CD14-positive monocyte (primary cell): ENCODE measurements around the gene PXN. TPM values are rescaled to one million over a fixed set of nuclear protein-coding genes. Genes with fewer than 3 reads are reported as not detected.

Experiments
- DNase-seq, 3 donors: peaks; one replicate each; pipeline ENCODE4 v3.0.0-alpha.2; 2011 to 2022
- H2AFZ ChIP-seq: 2 replicates; pipeline ENCODE4 v1.6.0; 2012; ENCODE audit warnings: mild to moderate bottlenecking, low read depth, low read length, inconsistent platforms; ENCODE audit not compliant: insufficient read depth, poor library complexity, severe bottlenecking
- H3K27ac ChIP-seq, 2 donors: 1 replicate in 1 of 2; 2 replicates in 1 of 2; pipeline ENCODE4 v1.5.1; 2012 to 2013; ENCODE audit warnings: low read length in 2 of 2, control low read depth in 1 of 2, inconsistent platforms in 1 of 2, low read depth in 1 of 2, mild to moderate bottlenecking in 1 of 2
- H3K27me3 ChIP-seq, 2 donors: one replicate each; pipeline versions ENCODE4 v1.6.0 to v1.6.1; 2011 to 2013; ENCODE audit warnings: low read length in 2 of 2; ENCODE audit not compliant: control insufficient read depth in 2 of 2, insufficient read depth in 2 of 2
- H3K36me3 ChIP-seq, 2 donors: replicated peaks in 1 of 2; 1 replicate in 1 of 2; 2 replicates in 1 of 2; pipeline versions ENCODE4 v1.5.1 to v1.6.1; 2012 to 2013; ENCODE audit warnings: low read length in 2 of 2, control low read depth in 1 of 2, inconsistent platforms in 1 of 2, mild to moderate bottlenecking in 1 of 2; ENCODE audit not compliant: insufficient read depth in 2 of 2, control insufficient read depth in 1 of 2
- H3K4me1 ChIP-seq, 2 donors: 1 replicate in 1 of 2; 2 replicates in 1 of 2; pipeline versions ENCODE4 v1.5.1 to v1.6.1; 2012 to 2013; ENCODE audit warnings: low read length in 2 of 2, control low read depth in 1 of 2, inconsistent platforms in 1 of 2, mild to moderate bottlenecking in 1 of 2, moderate library complexity in 1 of 2; ENCODE audit not compliant: insufficient read depth in 2 of 2, control insufficient read depth in 1 of 2
- H3K4me2 ChIP-seq: replicated peaks from 2 replicates; pipeline ENCODE3; 2012; ENCODE audit warnings: low read length, moderate library complexity, mild to moderate bottlenecking; ENCODE audit not compliant: poor library complexity, severe bottlenecking; ENCODE audit errors: extremely low read depth
- H3K4me3 ChIP-seq, 3 experiments: fragments of 200-600 bp in 1 of 3; sonication (generic) in 1 of 3; replicated peaks in 1 of 3; 1 replicate in 2 of 3; 2 replicates in 1 of 3; pipeline ENCODE4 v1.5.1; 2011 to 2013; ENCODE audit warnings: low read length in 3 of 3, mild to moderate bottlenecking in 3 of 3, control low read depth in 2 of 3, low read depth in 2 of 3, inconsistent platforms in 1 of 3, moderate library complexity in 1 of 3
- H3K79me2 ChIP-seq: 2 replicates; pipeline ENCODE4 v1.6.0; 2012; ENCODE audit warnings: mild to moderate bottlenecking, control low read depth, inconsistent platforms, low read length, moderate library complexity; ENCODE audit not compliant: insufficient read depth
- H3K9ac ChIP-seq: 2 replicates; pipeline ENCODE4 v1.6.0; 2017; ENCODE audit warnings: low read length, mild to moderate bottlenecking; ENCODE audit not compliant: insufficient read depth, poor library complexity, severe bottlenecking
- H3K9me3 ChIP-seq, 2 donors: replicated peaks in 1 of 2; 1 replicate in 1 of 2; 2 replicates in 1 of 2; pipeline versions ENCODE4 v1.5.1 to v1.6.1; 2012 to 2013; ENCODE audit warnings: low read length in 2 of 2, control low read depth in 1 of 2; ENCODE audit not compliant: control insufficient read depth in 1 of 2, insufficient read depth in 1 of 2
- H4K20me1 ChIP-seq: 2 replicates; pipeline ENCODE4 v1.6.0; 2012; ENCODE audit warnings: mild to moderate bottlenecking, low read length, control low read depth, moderate library complexity; ENCODE audit not compliant: insufficient read depth
- H3K27ac Mint-ChIP-seq, 7 donors: one replicate each; pipeline ENCODE4 v1.8.0; 2020; ENCODE audit warnings: mild to moderate bottlenecking in 7 of 7, mixed read lengths in 7 of 7, moderate library complexity in 6 of 7, inconsistent platforms in 2 of 7
- H3K27me3 Mint-ChIP-seq, 3 donors: one replicate each; pipeline ENCODE4 v1.8.0; 2021 to 2022; ENCODE audit warnings: low read depth in 3 of 3, mild to moderate bottlenecking in 3 of 3, mixed read lengths in 3 of 3, moderate library complexity in 3 of 3, inconsistent platforms in 1 of 3
- H3K36me3 Mint-ChIP-seq, 2 donors: one replicate each; pipeline ENCODE4 v1.8.0; 2020; ENCODE audit warnings: mixed read lengths in 2 of 2, inconsistent platforms in 1 of 2, mild to moderate bottlenecking in 1 of 2
- H3K4me1 Mint-ChIP-seq: one replicate; pipeline ENCODE4 v1.8.0; 2020; ENCODE audit warnings: mild to moderate bottlenecking, mixed read lengths
- H3K4me3 Mint-ChIP-seq, 2 donors: one replicate each; pipeline ENCODE4 v1.8.0; 2020; ENCODE audit warnings: mild to moderate bottlenecking in 2 of 2, mixed read lengths in 2 of 2, moderate library complexity in 1 of 2
- H3K9me3 Mint-ChIP-seq, 7 donors: one replicate each; pipeline ENCODE4 v1.8.0; 2020 to 2022; ENCODE audit warnings: mixed read lengths in 7 of 7, mild to moderate bottlenecking in 6 of 7, moderate library complexity in 6 of 7, inconsistent platforms in 2 of 7
- CTCF ChIP-seq: fragments of 200-600 bp; IDR thresholded peaks from one replicate; pipeline ENCODE4 v1.8.0; 2022; ENCODE audit warnings: antibody characterized with exemption, mild to moderate bottlenecking
- WGBS: methylation state at CpG from one replicate; pipeline ENCODE4 v1.1.5; 2013; ENCODE audit warnings: missing lambda C conversion rate; ENCODE audit not compliant: insufficient coverage; 5-methylcytosine and 5-hydroxymethylcytosine counted together
- intact Hi-C, 2 donors: fragments of 100-400 bp; cut with micrococcal nuclease; formaldehyde crosslinking; loops; one replicate each; pipeline versions ENCODE4 v1.15.0 to v1.15.1; 2023
- polyA plus RNA-seq, 3 donors: library from polyadenylated mRNA; depleted of rRNA in 1 of 3; unstranded in 2 of 3; stranded (reverse) in 1 of 3; fragments of 300-500 nt in 2 of 3; fragments of >200 nt in 1 of 3; fragmentation: Illumina TruSeq in 2 of 3; gene quantifications; 1 replicate in 2 of 3; 2 replicates in 1 of 3; pipeline ENCODE4 v1.2.3, GENCODE V29; 2012 to 2021

The PXN gene
- polyA plus RNA-seq, 3 donors = 62.5 to 106 (median 98.4) TPM

- Histone ChIP-seq H3K4me3 (no peak overlapping the region), H3K27ac (no peak overlapping the region), H3K36me3 (peaks cover 92 to 96% of the 10 kb centered on the region in 2 donors), H4K20me1 (peaks cover 100% of the 10 kb centered on the region), H2AFZ (no peak overlapping the region), H3K79me2 (no peaks in the 10 kb centered on the region), H3K9ac (no peak overlapping the region), H3K9me3 (no peaks in the 10 kb centered on the region), H3K4me1 (no peaks in the 10 kb centered on the region), H3K4me2 (no peak overlapping the region), H3K27me3 (no peaks in the 10 kb centered on the region)
- Mint-ChIP-seq H3K9me3 (peaks cover 0 to 2% (median 0%) of the 10 kb centered on the region in 7 donors), H3K36me3 (peaks cover 77 to 95% of the 10 kb centered on the region in 2 donors), H3K27ac (no peak overlapping the region), H3K4me1 (no peaks in the 10 kb centered on the region), H3K4me3 (no peak overlapping the region), H3K27me3 (peaks cover 1 to 2% (median 2%) of the 10 kb centered on the region in 3 donors)
- no peak for DNase-seq
- 88% methylated on average over 4 of the region's 15 CpGs for WGBS
- no peak for TF ChIP-seq CTCF
- intact Hi-C loops = no loop called here
Observed at GRCh38 chr12:120215357-120215735, 50.2 kb downstream of the PXN start.

- no peaks in the 10 kb centered on the region for H3K9me3 ChIP-seq
- whole genome bisulfite sequencing = 96% methylated on average over 23 of the region's 34 CpGs
- no peaks in the 10 kb centered on the region for H3K27me3 ChIP-seq
- no peak overlapping the region for H2AFZ ChIP-seq
- H3K4me3 ChIP-seq = no peak overlapping the region
- peaks cover 0 to 2% (median 1%) of the 10 kb centered on the region in 3 donors for H3K27me3 Mint-ChIP-seq
- peaks cover 100% of the 10 kb centered on the region for H4K20me1 ChIP-seq
- H3K27ac Mint-ChIP-seq = no peak overlapping the region
- H3K4me3 Mint-ChIP-seq = no peak overlapping the region
- no peaks in the 10 kb centered on the region for H3K4me1 ChIP-seq
- no peak overlapping the region for H3K4me2 ChIP-seq
- intact Hi-C loops = no loop called here
- no peaks in the 10 kb centered on the region for H3K4me1 Mint-ChIP-seq
- H3K27ac ChIP-seq = no peak overlapping the region
- no peak overlapping the region for H3K9ac ChIP-seq
- H3K79me2 ChIP-seq = no peaks in the 10 kb centered on the region
- H3K36me3 ChIP-seq = peaks cover 90 to 96% of the 10 kb centered on the region in 2 donors
- peaks cover 0 to 2% (median 0%) of the 10 kb centered on the region in 7 donors for H3K9me3 Mint-ChIP-seq
- DNase-seq = no peak
- H3K36me3 Mint-ChIP-seq = peaks cover 76 to 95% of the 10 kb centered on the region in 2 donors
- TF ChIP-seq CTCF = no peak
Observed at GRCh38 chr12:120214626-120215356, 50.7 kb downstream of the PXN start.
